UCSD-AML1 (cell line): ENCODE data around the gene SLC22A5.
"Not testable (repeated sequence)": the region's sequence is repeated elsewhere in the genome, so short reads cannot be mapped to it uniquely, and the experiment has no call there.

Experiments
- DNase-seq: peaks from one replicate; lab custom pipeline; 2025; ENCODE audit not compliant: unreplicated experiment; lab: John Stamatoyannopoulos, UW

Gene SLC22A5

DNA sequence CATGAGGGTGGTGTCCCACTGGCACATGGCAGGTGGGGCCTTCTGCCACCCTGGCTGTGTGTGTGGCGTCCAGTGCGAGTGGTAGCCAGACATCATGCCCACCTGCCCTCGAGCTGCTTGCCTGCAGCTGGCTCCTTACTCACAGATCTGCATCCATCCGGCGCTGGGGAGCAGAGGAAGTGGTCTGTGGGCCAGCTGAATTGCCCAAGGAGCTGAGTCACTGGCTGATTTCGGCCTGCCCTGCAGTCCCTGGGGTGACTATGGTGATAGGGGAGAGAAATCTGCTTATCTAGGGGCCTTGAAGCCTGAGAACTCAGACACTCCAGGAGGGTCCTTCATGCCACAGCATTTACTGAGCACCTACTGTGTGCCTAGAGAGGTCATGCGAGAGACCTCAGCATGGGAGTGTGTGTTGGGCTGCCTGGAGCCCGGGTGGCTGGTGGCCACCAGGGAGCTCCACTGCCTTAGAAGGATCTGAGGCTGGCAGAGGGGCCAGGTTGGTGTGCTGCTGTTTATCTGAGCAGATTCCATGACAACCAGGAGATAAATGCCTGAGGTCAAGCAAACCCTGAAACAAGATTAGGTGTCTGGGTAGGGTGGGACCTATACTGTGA lies 57.1 kb downstream of the SLC22A5 start:
- DNase-seq = peak; percentile 86

DNA sequence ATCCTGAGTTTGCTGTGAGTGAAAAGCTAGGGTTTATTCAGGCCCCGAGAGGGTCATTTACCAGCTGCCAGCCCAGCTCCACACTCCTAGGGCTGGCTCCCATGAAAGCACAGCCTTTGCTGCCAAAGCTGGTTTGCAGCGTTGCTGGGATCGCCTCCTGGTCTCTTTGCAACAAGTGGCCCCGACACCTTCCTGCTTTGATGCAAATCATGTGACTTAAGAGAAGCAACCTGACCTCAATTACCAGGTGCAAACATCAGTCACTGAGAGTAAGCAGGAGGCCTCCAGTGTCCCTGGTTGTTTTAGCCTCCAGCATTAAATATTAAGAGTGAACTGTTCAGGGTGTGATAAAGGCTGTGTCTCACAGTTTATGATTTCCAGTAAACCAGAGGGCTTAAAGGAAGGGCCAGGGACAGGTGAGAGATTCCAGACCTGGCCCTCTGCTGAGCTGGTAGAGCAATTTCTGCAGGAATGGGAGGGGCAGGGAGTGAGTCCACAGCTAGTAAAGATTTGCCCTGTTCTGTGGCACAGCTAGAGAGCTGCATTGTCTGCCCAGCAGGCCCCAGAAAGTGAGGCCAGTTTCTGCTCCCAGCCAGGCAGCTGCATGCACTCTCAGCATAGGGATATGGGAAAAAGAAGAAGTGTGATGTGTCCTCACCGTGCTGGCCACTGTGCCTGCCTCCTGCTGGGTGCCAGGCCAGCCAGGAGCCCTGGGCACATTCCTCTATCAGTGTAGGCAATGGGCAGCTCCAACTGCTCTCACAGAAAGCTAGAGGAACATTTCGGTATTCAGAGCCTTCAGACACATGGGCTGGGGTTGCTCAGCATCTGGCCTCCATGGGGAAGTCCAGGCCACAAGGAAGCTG lies 58.0 kb downstream of the SLC22A5 start:
- peak; percentile 39 for DNase-seq

DNA sequence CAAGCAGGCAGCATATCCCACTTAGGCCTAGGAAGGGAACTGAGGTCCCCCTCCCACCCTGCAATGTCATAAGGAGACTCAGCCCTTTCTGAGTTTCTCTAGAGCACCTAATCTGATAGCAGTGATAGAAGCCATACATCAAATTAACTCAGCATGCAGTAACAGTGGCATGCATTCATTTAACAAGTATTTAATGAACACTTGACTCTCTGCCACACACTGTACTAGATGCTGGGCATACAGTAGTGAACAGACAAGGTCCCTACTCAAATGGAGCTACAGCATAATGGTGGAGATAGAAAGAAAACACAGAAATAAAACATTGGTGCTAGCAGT lies 58.6 kb downstream of the SLC22A5 start:
- DNase-seq = no peak

- DNase-seq = no peak
Measured at GRCh38 chr5:132428484-132429462, 59.3 kb downstream of the SLC22A5 start.

GRCh38 chr5:132429463-132430440 lies 60.2 kb downstream of the SLC22A5 start:
- no peak for DNase-seq

GRCh38 chr5:132430746-132431145 lies 61.2 kb downstream of the SLC22A5 start:
- DNase-seq = no peak

- no peak for DNase-seq
Measured at GRCh38 chr5:132431632-132432031, 62.1 kb downstream of the SLC22A5 start.

GRCh38 chr5:132433141-132433540 lies 63.6 kb downstream of the SLC22A5 start:
- no peak for DNase-seq

- no peak for DNase-seq
Measured at GRCh38 chr5:132434416-132435286, 65.1 kb downstream of the SLC22A5 start.

- no peak for DNase-seq
Measured at GRCh38 chr5:132435447-132435846, 65.9 kb downstream of the SLC22A5 start.

DNA sequence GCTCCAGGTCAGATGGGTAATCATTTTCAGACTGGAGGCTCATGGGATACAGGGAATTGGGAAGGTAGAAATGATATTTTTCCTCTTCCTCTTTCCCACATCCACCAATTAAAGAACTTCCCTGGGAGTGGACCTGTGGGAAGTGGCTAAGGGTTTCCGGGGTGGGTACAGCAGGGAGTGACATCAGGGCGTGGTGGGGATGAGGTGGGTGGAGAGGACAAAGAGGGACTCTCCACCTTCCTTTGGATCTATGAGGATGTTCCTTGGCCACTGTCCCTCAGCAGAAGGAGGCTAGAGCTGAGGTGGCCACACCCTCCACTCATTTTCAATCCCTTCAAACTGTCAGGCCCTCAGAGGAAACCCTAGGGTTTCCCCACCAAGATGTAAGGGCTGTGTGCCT lies 66.4 kb downstream of the SLC22A5 start:
- DNase-seq = no peak

DNA sequence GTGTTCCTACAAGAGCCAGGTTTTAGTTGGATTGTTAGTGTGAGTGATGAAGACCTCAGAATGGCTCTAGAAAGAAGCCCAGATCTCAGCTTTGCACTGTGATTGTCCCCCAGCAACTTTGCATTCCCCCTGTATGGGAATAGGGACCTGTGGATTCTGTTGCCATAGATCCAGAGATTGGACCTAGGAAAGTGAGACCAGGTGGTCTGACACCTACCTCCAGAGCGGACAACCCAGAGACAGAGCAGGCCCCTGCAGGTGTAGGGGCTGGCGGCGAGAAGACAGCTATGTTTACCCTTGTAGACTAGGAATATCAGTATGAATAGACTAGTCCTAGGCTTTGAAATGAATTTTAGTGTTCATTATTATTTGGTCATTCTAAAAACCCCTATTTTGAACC lies 67.4 kb downstream of the SLC22A5 start:
- no peak for DNase-seq

DNA sequence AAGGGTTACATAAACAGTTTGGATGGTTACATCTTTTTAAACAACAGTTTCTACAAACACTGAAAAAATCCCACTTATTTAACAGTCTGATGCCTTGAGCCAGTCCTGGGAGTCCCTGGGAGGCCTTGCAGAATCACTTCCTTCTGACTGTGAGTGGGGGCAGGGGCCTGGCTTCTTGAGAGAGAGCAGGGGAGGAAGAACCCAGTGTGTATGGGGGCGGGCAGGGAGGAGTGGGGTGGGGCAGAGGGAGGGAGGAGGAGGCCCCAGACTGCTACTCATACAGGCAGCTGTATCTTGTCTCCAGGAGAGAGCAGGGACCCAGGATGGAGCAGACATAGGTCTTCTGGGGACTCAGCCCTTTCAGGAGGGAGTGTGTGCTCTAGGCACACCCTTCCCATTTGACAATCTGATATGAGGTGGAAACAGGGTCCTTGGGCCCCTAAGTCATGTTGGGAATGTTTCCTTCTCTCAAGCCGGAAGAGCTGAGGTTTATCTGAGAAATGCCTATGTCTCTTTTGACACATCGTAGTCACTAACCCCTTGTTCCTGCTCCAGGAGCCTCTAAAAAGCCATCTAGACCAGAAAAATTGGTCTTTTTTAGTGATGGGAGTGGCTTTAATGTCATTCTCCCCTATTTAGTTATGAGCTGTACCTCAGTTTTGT lies 68.2 kb downstream of the SLC22A5 start:
- peak; percentile 66 for DNase-seq

DNA sequence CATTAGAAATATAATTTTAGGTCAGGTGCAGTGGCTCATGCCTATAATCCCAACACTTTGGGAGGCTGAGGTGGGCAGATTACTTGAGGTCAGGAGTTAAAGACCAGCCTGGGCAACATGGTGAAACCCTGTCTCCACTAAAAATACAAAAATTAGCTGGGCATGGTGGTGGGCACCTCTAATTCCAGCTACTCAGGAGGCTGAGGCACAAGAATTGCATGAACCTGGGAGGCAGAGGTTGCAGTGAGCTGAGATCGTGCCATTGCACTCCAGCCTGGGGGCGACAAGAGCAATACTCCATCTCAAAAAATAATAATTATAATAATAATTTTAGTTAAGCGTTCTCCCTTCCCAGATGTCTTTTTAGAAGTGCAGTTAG lies 68.7 kb downstream of the SLC22A5 start:
- DNase-seq = not testable (repeated sequence)

DNA sequence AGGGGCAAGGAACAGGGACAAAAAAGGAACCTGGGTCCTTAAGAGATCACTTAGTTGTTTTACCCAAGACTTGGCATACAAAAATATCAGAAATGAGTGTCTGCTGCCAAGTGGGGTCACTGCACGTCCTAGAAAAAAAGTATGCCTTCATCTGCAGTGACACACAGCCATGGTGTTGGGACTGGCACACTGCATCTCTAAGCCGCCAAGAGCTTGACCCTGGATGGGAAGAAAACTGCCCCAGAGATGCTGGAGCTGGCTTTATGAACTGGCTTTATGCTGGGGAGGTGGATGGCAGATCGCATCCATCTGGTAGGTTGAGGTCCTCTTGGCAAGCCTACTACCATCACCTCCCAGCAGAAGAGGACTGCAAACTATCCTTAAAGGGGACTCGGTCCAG lies 69.4 kb downstream of the SLC22A5 start:
- DNase-seq = no peak

- DNase-seq = no peak
Measured at GRCh38 chr5:132439521-132440089, 70.1 kb downstream of the SLC22A5 start.

GRCh38 chr5:132444061-132444460 lies 74.6 kb downstream of the SLC22A5 start:
- DNase-seq = no peak
